HAP-1 (cell line): ENCODE results near the gene SPATA46.

Experiments
- DNase-seq, 2 experiments: peaks; one replicate each; pipeline ENCODE4 v3.0.0-alpha.2; 2016 to 2020; ENCODE audit warnings: low spot score in 2 of 2
- H3K27me3 ChIP-seq: fragments of 250-450 bp; sonication (Bioruptor Pico); 2 replicates; pipeline ENCODE4 v1.5.1; 2020; ENCODE audit warnings: low read depth, mild to moderate bottlenecking, moderate library complexity
- H3K36me3 ChIP-seq: fragments of 250-450 bp; sonication (Bioruptor Pico); replicated peaks from 2 replicates; pipeline ENCODE4 v1.5.1; 2020; ENCODE audit warnings: mild to moderate bottlenecking
- H3K4me1 ChIP-seq: fragments of 250-450 bp; sonication (Bioruptor Pico); 2 replicates; pipeline ENCODE4 v1.5.1; 2020; ENCODE audit warnings: mild to moderate bottlenecking
- H3K4me3 ChIP-seq: fragments of 250-450 bp; sonication (Bioruptor Pico); 2 replicates; pipeline ENCODE4 v1.5.1; 2020; ENCODE audit warnings: mild to moderate bottlenecking, moderate library complexity
- H3K9me3 ChIP-seq: fragments of 250-450 bp; sonication (Bioruptor Pico); 2 replicates; pipeline ENCODE4 v1.5.1; 2020; ENCODE audit warnings: mild to moderate bottlenecking, moderate library complexity
- in situ Hi-C: fragments of 300-500 bp; cut with MboI; formaldehyde crosslinking; loops from 3 replicates; pipeline ENCODE4 v1.14.3; 2020; ENCODE audit warnings: low sequenced_read_pairs, inconsistent platforms, mixed read lengths

Gene SPATA46

GRCh38 chr1:162387226-162388082 is 10.8 kb upstream of the SPATA46 start:
- H3K9me3 ChIP-seq = no peaks in the 10 kb centered on the region
- H3K36me3 ChIP-seq = no peaks in the 10 kb centered on the region
- H3K4me1 ChIP-seq = no peaks in the 10 kb centered on the region
- DNase-seq = no peak
- no peak overlapping the region for H3K4me3 ChIP-seq
- in situ Hi-C loops = loop anchor here (10.0 kb wide), 1 partner anchor 333 kb away; no protein-coding TSS in a partner anchor
- H3K27me3 ChIP-seq = no peaks in the 10 kb centered on the region

- in situ Hi-C loops = loop anchor here (10.0 kb wide), 1 partner anchor 332 kb away; no protein-coding TSS in a partner anchor
- Histone ChIP-seq H3K27me3 (no peaks in the 10 kb centered on the region), H3K4me1 (no peaks in the 10 kb centered on the region), H3K36me3 (no peaks in the 10 kb centered on the region), H3K4me3 (no peak overlapping the region), H3K9me3 (no peaks in the 10 kb centered on the region)
- no peak for DNase-seq
Measured at GRCh38 chr1:162386292-162387225, 9.9 kb upstream of the SPATA46 start.

DNA sequence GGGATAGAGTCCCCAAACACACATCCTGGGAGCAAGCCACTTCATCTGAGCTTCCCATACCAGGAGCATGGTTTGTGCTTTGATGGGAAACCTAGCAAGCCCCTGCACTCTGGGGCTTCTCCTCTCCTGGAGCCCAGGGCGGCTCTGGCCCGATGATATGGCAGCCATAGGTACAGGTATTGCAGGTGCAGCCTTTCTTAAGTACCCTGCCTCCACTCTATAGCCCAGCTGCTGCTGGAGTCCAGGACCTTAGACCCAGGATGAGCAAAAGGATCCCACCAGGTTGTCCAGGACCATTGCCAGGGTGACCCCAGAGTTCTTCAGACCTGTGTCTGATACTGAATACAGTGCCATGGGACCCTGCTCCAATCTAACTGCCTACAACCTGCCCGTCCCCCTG is 9.0 kb upstream of the SPATA46 start:
- Histone ChIP-seq H3K9me3 (no peaks in the 10 kb centered on the region), H3K27me3 (no peaks in the 10 kb centered on the region), H3K36me3 (no peaks in the 10 kb centered on the region), H3K4me3 (no peak overlapping the region), H3K4me1 (no peaks in the 10 kb centered on the region)
- in situ Hi-C loops = loop anchor here (10.0 kb wide), 1 partner anchor 331 kb away; no protein-coding TSS in a partner anchor
- DNase-seq = no peak

DNA sequence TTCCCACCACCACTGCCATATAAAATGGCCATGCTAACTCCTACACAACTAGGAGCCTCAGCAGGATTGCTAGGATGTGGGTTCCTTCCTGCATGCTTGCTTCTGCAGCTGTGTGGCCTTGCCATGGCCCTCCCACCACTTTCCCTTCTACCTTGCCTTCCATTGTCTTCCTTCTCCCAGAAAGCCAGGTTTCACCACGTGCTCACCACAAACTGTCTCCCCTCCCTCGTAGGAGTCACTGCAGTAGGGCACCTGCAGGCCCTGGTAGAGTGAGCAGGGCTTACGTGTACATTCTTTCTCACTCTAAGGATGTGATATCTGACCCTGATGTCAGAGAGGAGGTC is 8.6 kb upstream of the SPATA46 start:
- Histone ChIP-seq H3K36me3 (no peaks in the 10 kb centered on the region), H3K4me3 (no peak overlapping the region), H3K27me3 (no peaks in the 10 kb centered on the region), H3K4me1 (no peaks in the 10 kb centered on the region), H3K9me3 (no peaks in the 10 kb centered on the region)
- in situ Hi-C loops = loop anchor here (10.0 kb wide), 1 partner anchor 330 kb away; no protein-coding TSS in a partner anchor
- DNase-seq = no peak

DNA sequence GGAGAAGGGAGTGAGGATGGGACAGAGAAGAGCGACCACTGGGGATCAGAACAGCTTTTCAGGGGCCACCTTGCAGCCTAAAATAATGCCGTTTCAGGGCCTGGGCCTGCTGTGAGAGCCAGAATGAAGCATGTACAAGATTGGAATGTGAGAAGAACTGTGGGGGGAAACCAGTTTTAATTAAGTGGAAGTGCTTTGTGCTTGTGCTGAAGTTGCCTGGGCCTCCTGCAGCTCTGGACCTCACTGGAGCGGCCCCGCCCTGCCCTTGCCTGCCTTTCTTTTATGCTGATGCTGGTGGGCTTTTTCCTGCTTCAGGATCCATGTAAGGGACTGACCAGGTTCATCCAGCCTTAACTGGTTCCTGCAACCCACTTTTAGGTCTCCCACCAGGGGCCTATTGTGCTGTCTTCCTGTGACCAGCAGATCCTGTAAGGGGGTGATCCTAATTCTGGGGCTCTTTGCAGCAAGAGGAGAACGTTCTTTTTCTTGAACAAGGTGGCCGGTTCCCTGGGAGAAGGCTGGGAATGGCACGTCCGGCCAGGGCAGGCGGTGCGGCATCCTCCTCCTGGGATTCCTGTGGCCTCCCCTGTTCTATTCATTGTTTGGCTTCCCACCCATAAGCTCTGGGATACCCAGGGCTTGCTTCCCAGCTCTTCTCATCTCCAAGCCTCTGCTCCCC is 8.1 kb upstream of the SPATA46 start:
- Histone ChIP-seq H3K27me3 (no peaks in the 10 kb centered on the region), H3K9me3 (no peaks in the 10 kb centered on the region), H3K4me3 (no peak overlapping the region), H3K36me3 (no peaks in the 10 kb centered on the region), H3K4me1 (no peaks in the 10 kb centered on the region)
- in situ Hi-C loops = loop anchor here (10.0 kb wide), 1 partner anchor 330 kb away; no protein-coding TSS in a partner anchor
- DNase-seq = no peak

GRCh38 chr1:162384116-162384515 is 7.5 kb upstream of the SPATA46 start:
- H3K36me3 ChIP-seq = no peaks in the 10 kb centered on the region
- H3K9me3 ChIP-seq = no peaks in the 10 kb centered on the region
- H3K4me1 ChIP-seq = no peaks in the 10 kb centered on the region
- no peak overlapping the region for H3K4me3 ChIP-seq
- in situ Hi-C loops = loop anchor here (10.0 kb wide), 1 partner anchor 329 kb away; no protein-coding TSS in a partner anchor
- no peaks in the 10 kb centered on the region for H3K27me3 ChIP-seq
- no peak for DNase-seq

- Histone ChIP-seq H3K4me1 (no peaks in the 10 kb centered on the region), H3K36me3 (no peaks in the 10 kb centered on the region), H3K27me3 (no peaks in the 10 kb centered on the region), H3K9me3 (no peaks in the 10 kb centered on the region), H3K4me3 (no peak overlapping the region)
- in situ Hi-C loops = loop anchor here (10.0 kb wide), 1 partner anchor 329 kb away; no protein-coding TSS in a partner anchor
- DNase-seq = no peak
Measured at GRCh38 chr1:162383516-162383915, 6.9 kb upstream of the SPATA46 start.

- Histone ChIP-seq H3K4me3 (no peak overlapping the region), H3K9me3 (no peaks in the 10 kb centered on the region), H3K4me1 (no peaks in the 10 kb centered on the region), H3K27me3 (no peaks in the 10 kb centered on the region), H3K36me3 (no peaks in the 10 kb centered on the region)
- in situ Hi-C loops = loop anchor here (10.0 kb wide), 1 partner anchor 328 kb away; no protein-coding TSS in a partner anchor
- DNase-seq = no peak
Measured at GRCh38 chr1:162383091-162383490, 6.4 kb upstream of the SPATA46 start.

GRCh38 chr1:162381941-162382750 is 5.5 kb upstream of the SPATA46 start:
- Histone ChIP-seq H3K9me3 (no peaks in the 10 kb centered on the region), H3K36me3 (no peaks in the 10 kb centered on the region), H3K27me3 (no peaks in the 10 kb centered on the region), H3K4me1 (no peaks in the 10 kb centered on the region), H3K4me3 (no peak overlapping the region)
- in situ Hi-C loops = loop anchor here (10.0 kb wide), 1 partner anchor 327 kb away; no protein-coding TSS in a partner anchor
- no peak for DNase-seq

- no peaks in the 10 kb centered on the region for H3K9me3 ChIP-seq
- no peak for DNase-seq
- H3K4me1 ChIP-seq = no peaks in the 10 kb centered on the region
- H3K4me3 ChIP-seq = no peak within 1 kb of the TSS
- in situ Hi-C loops = loop anchor here (10.0 kb wide), 1 partner anchor 327 kb away; no protein-coding TSS in a partner anchor
- H3K27me3 ChIP-seq = no peaks in the 10 kb centered on the region
- no peaks in the 10 kb centered on the region for H3K36me3 ChIP-seq
Measured at GRCh38 chr1:162381383-162381782, 4.7 kb upstream of the SPATA46 start, which contains the start of gene C1orf226. C1orf226 (plus strand) TSS chr1:162381728; CDS start chr1:162381902, 174 bp downstream.

GRCh38 chr1:162380061-162380846 is 3.6 kb upstream of the SPATA46 start:
- Histone ChIP-seq H3K27me3 (no peaks in the 10 kb centered on the region), H3K4me1 (no peaks in the 10 kb centered on the region), H3K36me3 (no peaks in the 10 kb centered on the region), H3K4me3 (no peak overlapping the region), H3K9me3 (no peaks in the 10 kb centered on the region)
- in situ Hi-C loops = loop anchor here (10.0 kb wide), 1 partner anchor 325 kb away; no protein-coding TSS in a partner anchor
- no peak for DNase-seq

DNA sequence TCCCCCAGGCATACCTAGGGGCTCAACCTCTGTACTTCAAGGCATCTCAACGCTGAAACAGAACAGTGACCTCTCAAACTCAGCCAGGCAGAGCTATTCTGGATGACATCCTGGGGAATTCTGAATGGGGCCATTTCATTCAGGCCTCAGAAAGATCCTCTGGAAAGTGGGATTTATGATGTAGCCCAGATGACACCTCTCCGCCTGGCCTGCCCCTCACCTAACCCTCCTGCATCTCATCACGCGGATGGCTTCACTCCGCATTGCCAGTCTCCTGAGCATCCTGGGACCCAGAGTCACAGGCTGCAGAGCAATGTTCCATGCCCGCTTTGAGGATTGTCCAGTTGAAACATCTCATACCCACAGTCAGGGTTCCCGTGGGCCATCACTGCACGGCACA is 1.2 kb downstream of the SPATA46 start:
- Histone ChIP-seq H3K9me3 (no peaks in the 10 kb centered on the region), H3K4me3 (no peak overlapping the region), H3K36me3 (no peaks in the 10 kb centered on the region), H3K27me3 (no peaks in the 10 kb centered on the region), H3K4me1 (no peaks in the 10 kb centered on the region)
- in situ Hi-C loops = no loop called here
- no peak for DNase-seq
